Activated CD8-positive, alpha-beta memory T cell treated with anti-CD3 and anti-CD28 coated beads, Interleukin-2, amount 50 U/mL, for 1 hour (primary cell): ENCODE measurements around the gene CMTR2.
"Not testable (repeated sequence)": the region's sequence is repeated elsewhere in the genome, so short reads cannot be mapped to it uniquely, and the experiment has no call there.

Experiments
- DNase-seq: peaks from one replicate; pipeline ENCODE4 v3.0.0-alpha.2; 2020; ENCODE audit errors: extremely low read depth

CMTR2 gene, protein sequence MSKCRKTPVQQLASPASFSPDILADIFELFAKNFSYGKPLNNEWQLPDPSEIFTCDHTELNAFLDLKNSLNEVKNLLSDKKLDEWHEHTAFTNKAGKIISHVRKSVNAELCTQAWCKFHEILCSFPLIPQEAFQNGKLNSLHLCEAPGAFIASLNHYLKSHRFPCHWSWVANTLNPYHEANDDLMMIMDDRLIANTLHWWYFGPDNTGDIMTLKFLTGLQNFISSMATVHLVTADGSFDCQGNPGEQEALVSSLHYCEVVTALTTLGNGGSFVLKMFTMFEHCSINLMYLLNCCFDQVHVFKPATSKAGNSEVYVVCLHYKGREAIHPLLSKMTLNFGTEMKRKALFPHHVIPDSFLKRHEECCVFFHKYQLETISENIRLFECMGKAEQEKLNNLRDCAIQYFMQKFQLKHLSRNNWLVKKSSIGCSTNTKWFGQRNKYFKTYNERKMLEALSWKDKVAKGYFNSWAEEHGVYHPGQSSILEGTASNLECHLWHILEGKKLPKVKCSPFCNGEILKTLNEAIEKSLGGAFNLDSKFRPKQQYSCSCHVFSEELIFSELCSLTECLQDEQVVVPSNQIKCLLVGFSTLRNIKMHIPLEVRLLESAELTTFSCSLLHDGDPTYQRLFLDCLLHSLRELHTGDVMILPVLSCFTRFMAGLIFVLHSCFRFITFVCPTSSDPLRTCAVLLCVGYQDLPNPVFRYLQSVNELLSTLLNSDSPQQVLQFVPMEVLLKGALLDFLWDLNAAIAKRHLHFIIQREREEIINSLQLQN

DNA sequence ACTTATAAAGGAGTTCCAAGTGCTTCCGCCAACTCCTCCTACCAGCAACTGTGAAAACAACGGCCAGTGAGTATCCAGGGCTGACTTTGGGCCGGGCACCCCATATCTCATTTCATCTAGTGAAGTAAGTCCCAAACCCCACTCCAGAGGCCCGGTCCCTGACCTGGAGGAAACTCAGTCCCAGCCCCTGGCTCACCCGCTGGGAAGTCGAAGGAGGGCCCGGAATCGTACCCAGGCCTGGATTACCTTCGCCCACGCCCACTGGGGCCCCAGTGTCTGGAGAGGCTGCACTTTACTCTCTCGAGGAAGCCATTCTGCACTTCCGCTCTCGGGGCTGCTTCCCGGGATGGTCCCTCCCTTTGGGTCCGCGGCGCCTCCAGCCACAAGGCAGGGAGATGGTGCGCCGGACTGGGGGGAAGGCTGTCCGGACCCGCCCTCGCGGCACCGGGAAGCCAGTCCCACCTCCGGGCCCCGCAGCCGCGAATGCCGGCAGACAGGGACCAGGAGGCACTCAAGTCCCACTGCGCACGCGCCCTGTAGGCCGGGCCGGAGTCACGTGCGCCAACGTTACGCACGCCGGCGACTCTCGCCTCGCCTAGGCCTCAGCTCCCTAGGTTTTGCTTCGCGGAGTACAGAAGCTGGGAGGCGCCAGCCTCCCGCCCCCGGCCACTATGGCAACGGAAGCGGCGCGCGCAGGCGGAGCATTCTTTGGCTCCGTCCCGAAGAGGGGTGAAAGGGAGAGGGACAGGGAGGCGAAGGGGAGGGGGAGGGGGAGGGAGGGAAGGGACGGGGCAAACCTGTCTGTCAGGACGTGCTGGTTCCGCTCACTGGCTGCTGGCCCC, at the start of gene CMTR2:
Gene CMTR2, minus strand, starts transcription at position 513 of the 842 bp plus-strand sequence. CDS start 3,482 bp downstream, outside the sequence.
- DNase-seq = peak; percentile 67

DNA sequence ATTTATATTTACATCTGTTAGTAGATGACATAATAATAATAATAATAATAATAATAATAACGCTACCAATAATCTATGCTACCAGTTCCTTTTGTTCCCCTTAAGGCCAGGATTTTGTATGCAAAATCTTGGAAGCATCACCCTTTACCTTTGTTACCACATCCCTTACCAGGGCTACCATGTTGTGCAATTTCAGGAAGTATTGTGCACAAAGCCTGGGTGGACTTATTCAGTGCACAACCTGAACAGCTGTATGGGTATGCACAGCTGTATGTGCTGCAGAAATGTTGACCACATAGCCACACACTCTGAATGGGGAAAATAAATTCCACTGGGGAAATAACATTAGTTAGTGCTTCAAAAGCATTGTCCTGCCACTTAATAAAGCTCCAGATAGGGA, 49.4 kb upstream of the CMTR2 start:
- DNase-seq = no peak

DNA sequence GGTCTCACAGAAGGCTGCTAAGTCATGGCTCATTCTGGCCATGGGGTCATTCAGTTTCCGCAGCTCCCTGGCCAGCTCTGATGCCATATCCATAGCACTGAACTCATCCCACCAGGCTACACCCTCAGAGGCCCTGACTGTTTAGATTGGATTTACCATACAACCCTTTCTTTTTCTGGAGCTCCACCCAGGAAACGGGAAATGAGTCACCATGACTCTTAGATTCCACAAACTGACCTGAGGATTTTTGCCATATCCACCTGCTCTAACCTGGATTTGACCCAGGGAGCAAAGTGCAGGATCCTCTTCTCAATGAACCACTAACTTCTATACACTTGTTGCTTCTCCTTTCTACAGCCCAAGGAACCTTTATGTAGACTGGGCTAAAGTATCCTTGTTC, 49.0 kb upstream of the CMTR2 start:
- no peak for DNase-seq

DNA sequence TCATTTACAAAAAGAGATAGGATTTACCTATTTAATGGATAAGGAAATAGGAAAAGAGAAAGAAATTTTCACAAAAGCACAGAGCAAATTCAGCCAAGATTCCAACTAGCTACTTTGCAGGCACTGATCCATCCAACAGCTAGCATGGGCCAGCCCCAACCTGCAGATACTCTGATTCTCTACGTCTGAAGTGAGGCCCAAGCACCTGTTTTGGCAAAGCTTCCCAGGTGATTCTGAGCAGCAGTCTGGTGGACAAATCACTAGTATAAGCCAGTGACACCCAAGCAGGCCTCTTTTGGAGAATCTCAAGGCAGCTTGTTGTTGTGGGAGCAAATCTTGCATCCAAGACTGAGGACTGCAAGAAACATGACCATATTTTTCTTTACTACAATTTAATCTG, 48.4 kb upstream of the CMTR2 start:
- DNase-seq = no peak

DNA sequence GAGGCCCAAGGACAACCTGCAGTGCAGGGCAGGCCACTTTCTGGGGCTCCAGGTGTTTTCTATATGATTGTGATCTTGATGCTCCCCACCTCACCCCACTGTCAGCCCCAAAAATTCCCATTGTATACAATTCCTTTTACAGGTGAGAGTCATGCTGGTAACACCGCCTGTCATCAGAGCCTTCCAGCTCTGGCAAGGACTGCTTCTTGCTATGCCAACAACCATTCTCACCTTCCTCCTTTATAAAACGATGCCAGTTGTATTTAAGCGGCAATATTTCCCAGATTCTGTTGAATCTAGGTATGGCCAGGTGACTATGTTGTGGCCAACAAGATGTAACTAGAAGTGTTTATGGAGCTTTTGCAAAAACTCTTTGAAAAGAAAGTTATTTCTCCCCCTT, 38.9 kb upstream of the CMTR2 start:
- DNase-seq = no peak

DNA sequence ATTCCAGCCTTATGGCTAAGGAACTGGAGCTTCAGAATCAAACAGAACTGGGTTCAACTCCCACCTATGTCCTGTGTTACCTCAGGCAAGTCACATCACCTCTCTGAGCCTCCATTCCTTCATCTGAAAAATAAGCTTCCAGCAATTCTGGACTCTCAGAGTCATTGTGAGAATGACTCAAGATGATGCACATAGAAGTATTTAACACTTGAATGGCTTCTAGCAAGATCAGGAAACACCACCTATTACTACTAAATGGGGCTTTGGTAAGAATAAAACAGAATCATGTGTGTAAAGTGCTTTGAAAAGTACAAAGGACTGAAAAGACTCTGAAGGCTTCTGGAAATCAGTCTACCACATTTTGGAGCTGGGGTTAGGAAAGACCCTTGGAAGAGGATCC, 38.5 kb upstream of the CMTR2 start:
- DNase-seq = no peak

DNA sequence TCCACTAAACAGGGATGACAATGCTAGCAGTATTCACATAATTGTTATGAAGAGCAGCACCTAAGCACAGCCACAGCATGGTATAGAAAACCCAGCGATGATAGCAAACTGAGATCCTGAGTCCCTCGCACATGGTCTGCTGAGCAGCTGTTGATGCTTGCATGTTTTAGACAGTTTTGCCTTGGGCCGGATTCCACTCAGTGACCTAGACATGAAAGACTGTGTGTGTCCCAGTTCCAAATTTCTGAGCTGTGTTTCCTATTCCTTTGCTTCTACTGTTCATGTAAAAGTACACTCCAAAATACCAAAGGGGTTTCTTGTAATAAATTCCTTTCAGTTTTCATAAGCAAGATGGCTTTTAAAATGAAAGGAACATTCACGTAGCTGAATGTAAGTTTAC, 30.8 kb upstream of the CMTR2 start:
- DNase-seq = no peak

DNA sequence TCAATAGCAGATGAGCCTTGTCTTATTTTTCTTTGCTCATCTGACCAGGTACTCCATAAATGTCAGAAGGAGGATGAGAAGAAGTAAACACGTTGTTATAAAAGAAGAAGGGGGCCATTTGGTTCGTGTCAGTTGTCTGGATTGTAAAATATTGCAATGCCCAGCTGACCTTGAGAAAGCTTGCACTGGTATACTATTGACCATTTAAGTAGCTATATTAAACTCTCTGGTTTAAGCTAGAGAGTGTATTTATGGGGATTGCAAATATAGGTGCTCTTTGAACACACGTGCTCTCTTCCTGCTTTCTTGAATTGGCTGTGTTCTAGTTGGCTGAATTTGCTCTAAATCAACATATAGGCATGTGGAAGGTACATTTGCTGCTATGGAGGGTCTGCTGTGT, 26.1 kb upstream of the CMTR2 start:
- no peak for DNase-seq

DNA sequence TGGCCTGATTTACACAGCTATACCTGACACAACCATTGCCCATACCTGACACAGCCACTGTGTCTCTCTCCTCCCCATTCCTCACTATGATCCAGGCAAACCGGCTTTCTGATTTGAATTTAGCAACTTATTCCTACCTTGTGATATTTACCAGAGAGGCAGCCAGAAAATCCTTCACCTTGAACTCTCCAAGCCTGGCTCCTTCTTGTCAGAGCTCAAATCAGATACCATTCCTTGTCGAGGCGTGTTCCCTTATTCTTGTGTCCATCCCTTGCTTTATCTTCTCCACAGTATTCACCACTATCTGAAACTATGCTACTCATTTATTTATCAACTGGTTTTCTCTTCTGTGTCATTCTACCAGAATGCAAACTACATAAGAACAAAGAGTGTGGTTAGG, 24.4 kb upstream of the CMTR2 start:
- not testable (repeated sequence) for DNase-seq

DNA sequence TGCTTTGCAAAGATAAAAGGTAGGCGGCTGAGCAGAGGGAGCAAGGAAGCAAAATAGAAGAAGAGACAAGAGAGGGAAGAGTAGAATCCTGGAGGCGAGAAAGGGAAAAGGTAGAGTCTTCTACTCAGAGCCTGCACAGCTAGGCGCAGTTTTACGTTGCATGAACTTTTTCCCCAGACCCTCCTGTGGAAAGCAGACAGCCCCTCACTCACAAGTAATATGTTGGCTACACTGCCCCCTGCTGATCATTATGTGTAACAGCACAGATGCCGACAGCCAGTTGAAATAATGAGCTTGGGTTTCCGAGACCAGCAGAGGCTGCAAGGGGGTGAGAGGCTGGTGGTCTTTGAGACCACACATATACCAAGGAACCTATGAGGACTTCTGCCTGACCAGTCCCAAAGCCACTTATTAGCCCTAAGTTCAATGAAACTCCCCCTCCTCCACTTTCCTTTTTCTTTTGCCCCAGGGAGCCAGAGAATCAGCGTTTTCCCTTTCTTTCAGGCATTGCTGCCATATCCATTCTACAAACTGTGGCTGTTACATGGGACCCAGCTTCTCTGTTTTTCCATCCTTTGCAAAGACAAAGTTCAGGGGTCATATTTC, 22.5 kb upstream of the CMTR2 start:
- no peak for DNase-seq

DNA sequence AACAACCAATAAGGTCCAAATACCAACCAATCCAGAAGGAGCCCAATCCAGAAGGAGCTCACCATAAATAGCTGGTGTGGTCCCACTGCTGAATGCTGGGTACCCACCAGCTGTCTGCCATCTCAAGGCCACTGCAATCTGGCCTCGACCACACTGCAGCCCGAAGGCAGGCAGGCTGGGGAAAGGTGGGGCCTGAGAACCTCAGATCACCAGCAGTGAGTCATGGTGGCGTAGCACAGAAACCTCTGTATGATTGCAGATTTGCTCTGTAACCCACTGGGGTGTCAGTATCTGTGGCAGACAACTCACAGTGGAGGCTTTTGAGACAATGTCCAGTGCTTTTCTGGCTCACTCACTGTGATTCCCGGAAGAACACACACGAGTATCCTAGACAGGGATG, 14.7 kb upstream of the CMTR2 start:
- no peak for DNase-seq

DNA sequence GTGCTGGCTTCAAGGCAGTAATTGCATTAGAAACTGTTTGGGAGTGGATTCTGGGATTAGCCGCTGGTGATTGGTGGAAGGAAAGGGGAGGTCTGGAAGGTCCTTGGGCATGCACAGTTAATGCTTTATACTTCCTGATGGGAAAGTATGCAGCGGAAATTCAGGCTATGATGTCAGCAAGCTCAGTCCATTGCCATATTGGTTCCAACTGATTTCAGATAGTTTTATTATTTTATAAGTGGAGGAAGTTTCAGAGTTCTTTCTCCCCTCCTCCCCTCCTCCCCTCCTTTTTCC, 8.1 kb upstream of the CMTR2 start:
- DNase-seq = no peak

DNA sequence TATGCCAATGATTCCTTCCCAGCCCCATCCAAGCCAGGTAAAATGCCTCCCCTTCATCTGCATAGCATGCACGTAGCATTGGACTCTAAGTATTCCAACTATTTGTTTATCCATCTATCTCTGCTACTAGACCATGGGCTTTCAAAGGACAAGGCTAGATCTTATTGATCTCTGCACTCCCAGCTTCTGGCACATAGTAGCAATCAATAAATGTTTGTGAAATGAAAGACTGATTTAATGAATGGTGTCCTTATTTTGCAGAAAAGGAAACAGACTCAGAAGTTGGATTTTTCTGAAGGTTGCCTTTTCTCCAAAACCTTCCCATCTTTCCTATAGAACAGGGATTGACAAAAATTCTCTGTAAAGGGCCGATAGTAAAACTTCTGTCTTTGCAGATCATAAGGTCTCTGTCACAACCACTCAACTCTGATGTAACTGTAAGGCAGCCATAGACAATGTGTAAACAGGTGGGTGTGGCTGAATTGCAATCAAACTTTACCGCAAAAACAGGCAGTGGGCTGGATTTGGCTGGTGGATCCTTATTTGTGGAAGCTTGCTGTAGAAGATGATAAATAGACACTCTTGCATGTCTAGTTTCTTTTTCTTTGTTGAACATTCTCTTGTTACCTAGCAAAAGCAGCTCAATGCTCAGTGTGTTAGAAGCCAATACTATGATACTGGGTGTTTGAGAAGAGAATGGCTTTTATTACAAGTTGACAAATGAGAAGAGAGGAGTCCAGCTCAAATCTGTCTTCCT, 7.6 kb upstream of the CMTR2 start:
- DNase-seq = no peak

DNA sequence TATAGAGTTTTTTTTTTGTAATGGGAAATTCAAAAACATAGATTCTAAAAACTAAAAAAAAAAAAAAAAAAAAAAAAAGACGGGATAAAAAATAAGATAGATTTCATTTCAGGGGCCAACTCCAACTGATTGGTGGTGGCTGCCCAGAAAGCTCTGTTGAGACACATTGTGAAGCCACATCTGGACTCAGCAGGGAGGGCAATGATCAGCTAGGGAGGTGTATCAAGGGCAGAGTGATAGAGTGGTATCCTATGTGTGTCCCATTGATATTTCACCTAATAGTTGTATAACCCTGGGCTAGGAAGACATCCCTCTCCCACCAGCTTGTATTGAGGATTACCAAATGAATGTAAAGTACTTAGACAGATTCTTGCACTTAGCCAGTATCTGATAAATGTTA, 6.7 kb upstream of the CMTR2 start:
- no peak for DNase-seq

DNA sequence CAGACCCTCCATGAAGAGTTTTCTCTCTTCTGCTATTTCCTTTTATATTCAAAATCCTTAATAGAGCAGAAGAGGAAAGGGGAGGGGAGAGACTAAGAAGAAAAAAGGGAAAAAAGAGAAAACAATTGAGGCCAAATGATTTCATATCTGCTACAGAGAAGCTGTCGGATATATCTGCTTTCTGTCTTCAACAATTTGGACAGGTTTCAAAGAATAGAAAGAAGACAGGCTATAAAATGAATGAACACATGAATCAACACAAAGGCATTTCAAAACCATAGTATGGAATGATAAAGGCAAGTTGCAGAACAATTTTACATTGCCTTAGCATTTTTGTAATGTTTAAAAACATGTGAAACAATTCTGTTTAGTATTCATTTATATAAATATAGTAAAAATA, 4.7 kb upstream of the CMTR2 start:
- no peak for DNase-seq

DNA sequence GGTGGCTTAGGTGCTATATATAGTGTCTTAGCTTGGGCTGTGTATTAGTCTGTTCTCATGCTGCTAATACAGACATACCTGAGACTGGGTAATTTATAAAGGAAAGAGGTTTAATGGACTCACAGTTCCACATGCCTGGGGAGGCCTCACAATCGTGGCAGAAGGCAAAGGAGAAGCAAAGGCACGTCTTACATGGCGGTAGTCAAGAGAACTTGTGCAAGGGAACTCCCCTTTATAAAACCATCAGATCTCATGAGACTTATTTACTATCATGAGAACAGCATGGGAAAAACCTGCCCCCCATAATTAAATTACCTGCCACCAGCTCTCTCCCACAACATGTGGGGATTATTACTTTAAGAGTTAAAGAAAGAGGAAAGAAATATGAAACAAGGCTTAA, 2.9 kb upstream of the CMTR2 start:
- not testable (repeated sequence) for DNase-seq

DNA sequence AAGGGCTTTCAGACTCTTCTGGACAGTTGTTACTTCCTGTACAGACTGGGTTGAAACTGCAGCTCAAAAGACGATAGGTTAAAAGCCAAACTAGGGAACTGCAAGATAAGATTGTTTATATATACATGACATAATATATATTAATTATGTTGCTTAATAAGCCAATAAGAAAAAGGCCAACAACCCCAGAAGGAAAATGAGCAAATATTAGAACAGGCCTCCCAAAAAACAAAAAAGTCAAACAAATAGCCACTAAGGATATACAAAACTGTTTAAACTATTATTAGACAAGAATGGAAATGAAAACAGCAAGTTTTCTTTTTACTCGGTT, 495 bp upstream of the CMTR2 start:
- no peak for DNase-seq

DNA sequence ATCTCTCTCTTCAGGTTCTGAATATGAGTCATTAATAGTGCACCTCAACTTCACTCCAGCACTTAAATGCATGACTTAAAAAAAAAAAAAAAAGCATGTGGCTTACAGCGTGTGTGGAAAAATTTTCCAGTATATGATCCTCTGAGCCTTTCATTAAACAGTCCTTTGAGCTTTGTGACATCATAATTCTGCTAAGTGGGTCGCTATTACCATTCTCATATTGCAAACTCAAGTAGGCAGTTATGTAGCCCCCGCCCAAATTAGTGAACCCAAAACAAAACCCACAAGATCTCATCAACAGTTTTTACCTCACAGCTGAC, 672 bp downstream of the CMTR2 start:
- no peak for DNase-seq

DNA sequence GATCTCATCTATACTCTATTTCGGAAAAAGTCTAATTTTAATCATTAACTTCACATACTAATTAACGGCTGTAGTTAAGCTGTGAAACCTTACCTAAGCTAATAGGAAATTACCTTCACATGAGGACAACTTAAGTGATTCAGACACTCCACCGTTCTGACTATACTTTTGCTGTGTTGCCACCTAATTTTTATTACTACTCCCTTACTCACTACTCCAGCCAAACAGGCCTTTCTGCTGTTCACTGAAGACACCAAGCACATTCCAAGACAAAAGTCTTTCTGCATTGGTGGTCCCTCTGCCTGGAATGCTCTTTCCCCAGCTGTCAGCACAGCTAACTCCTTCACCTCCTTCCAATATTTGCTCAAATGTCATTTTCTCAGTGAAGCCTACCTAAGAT, 1.3 kb downstream of the CMTR2 start:
- DNase-seq = no peak

DNA sequence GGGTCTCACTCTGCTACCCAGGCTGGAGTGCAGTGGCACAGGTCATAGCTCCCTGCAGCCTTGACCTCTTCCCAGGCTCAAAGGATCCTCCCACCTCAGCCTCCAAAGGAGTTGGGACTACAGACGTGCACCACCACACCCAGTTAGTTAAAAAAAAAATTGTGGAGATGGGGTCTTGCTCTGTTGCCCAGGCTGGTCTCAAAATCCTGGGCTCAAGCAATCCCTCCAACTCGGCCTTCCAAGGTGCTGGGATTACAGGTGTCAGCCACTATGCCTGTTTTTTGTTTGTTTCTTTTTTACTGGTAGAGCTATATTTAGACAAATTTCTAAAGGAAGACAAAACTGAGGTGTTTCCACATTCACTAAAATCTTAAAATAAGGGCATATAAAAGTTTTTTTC, 1.7 kb downstream of the CMTR2 start:
- no peak for DNase-seq

DNA sequence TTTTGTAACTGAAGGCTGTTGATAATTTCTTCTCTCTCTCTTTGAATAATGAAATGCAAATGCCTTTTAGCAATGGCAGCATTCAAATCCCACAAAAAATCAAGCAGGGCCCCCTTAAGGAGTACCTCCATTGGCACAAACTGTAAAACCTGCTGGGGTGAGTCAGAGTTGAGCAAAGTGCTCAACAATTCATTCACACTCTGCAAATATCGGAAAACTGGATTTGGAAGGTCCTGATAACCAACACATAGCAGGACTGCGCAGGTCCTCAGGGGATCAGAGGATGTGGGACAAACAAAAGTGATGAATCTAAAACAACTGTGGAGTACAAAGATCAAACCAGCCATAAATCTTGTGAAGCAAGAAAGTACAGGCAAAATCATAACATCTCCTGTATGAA, 5.6 kb downstream of the CMTR2 start:
- DNase-seq = no peak

DNA sequence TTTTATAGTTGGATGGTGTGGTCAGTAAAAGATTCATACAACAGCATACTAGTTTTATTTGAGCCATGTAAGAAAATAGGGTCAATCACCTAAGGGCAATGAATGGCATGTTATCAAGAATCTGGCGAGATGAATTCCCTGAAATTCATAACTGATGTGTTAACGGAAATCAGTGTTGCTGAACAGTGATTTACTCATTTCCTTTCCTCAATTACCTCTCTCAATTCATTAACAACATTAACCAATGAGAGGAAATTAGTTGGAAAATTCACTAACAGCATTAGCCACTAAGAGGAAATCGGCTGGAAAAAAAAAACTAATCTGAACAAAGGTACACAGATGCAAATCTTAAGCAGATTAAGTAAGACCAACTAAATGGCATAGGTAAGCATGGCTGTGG, 6.3 kb downstream of the CMTR2 start:
- DNase-seq = no peak
